Ishikawa (cell line): ENCODE data around the gene ROCK1.

ENCODE experiments used
- CEBPB ChIP-seq: IDR thresholded peaks from 2 replicates; pipeline ENCODE4 v1.6.1; 2012
- CREB1 ChIP-seq: IDR thresholded peaks from 2 replicates; pipeline ENCODE4 v1.6.1; 2012; ENCODE audit warnings: low read depth
- EGR1 ChIP-seq: IDR thresholded peaks from 2 replicates; pipeline ENCODE4 v1.6.1; 2012
- EP300 ChIP-seq: IDR thresholded peaks from 2 replicates; pipeline ENCODE4 v1.6.1; 2012; ENCODE audit warnings: borderline replicate concordance
- YY1 ChIP-seq: IDR thresholded peaks from 2 replicates; pipeline ENCODE4 v1.6.1; 2012; ENCODE audit warnings: low read depth
- TF ChIP-seq, protein P1 (sequence below): IDR thresholded peaks from 2 replicates; pipeline ENCODE4 v1.6.1; 2012

DNA sequence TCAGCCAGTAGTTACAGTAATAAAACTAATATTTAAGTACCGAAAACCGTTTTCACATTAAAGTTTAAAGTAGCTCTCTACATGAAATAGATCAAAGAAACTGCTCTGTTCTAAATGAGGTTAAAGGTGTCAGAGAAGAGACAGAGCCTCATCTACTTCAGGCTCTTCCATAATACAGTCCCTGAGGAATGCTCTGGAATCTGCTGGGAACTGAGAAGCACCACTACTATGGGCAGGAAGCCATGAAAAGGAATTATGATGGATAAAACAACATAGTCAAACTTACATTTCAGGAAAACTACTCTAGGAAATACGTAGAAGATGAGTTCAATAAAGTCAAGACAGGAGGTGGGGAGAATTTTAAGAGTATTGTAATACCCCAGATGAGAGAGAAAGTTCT, 60.0 kb downstream of the ROCK1 start:
- no peak for TF ChIP-seq EP300
- TF ChIP-seq YY1 = no peak
- TF ChIP-seq EGR1 = no peak
- TF ChIP-seq, protein P1, sequence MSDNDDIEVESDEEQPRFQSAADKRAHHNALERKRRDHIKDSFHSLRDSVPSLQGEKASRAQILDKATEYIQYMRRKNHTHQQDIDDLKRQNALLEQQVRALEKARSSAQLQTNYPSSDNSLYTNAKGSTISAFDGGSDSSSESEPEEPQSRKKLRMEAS = no peak
- no peak for TF ChIP-seq CEBPB
- no peak for TF ChIP-seq CREB1
